Neural cell (in vitro differentiated cells): ENCODE results near the gene BDKRB1. TPM values are rescaled to one million over a fixed set of nuclear protein-coding genes. Genes with fewer than 3 reads are reported as not detected.

Experiments
- H2AFZ ChIP-seq: fragments of 200-600, 300-800 bp; sonication (generic), shearing (Covaris generic); 2 replicates; pipeline ENCODE4 v1.6.0; 2014; ENCODE audit warnings: low read depth, mild to moderate bottlenecking, antibody characterized with exemption, low read length, moderate library complexity
- H3F3A ChIP-seq: fragments of 200-600 bp; shearing (Covaris generic); 2 replicates; pipeline ENCODE4 v1.6.1; 2016; ENCODE audit warnings: mild to moderate bottlenecking, moderate library complexity, mixed read lengths, antibody characterized with exemption, low read length; ENCODE audit not compliant: insufficient read depth, poor library complexity, severe bottlenecking
- H3K27ac ChIP-seq: fragments of 200-600, 300-800 bp; sonication (generic), shearing (Covaris generic); 2 replicates; pipeline ENCODE4 v1.5.1; 2014; ENCODE audit warnings: mild to moderate bottlenecking, low read length, moderate library complexity
- H3K27me3 ChIP-seq: fragments of 300-800, 200-600 bp; sonication (generic), shearing (Covaris generic); 2 replicates; pipeline ENCODE4 v1.6.0; 2014; ENCODE audit warnings: mild to moderate bottlenecking, low read depth, low read length, moderate library complexity; ENCODE audit not compliant: insufficient read depth
- H3K36me3 ChIP-seq: fragments of 300-800, 200-600 bp; sonication (generic), shearing (Covaris generic); 2 replicates; pipeline ENCODE4 v1.5.1; 2014; ENCODE audit warnings: mild to moderate bottlenecking, antibody characterized with exemption, low read length, moderate library complexity; ENCODE audit not compliant: insufficient read depth
- H3K4me2 ChIP-seq: fragments of 300-800, 200-600 bp; sonication (generic), shearing (Covaris generic); 2 replicates; pipeline ENCODE4 v1.6.0; 2014; ENCODE audit warnings: mild to moderate bottlenecking, low read length
- H3K4me3 ChIP-seq: fragments of 300-800, 200-600 bp; sonication (generic), shearing (Covaris generic); 2 replicates; pipeline ENCODE4 v1.5.1; 2014; ENCODE audit warnings: mild to moderate bottlenecking, low read length, moderate library complexity
- H3K79me2 ChIP-seq: fragments of 200-600 bp; shearing (Covaris generic); replicated peaks from 2 replicates; pipeline ENCODE4 v1.6.0; 2014; ENCODE audit warnings: mild to moderate bottlenecking, low read length, moderate library complexity; ENCODE audit not compliant: insufficient read depth
- H3K9ac ChIP-seq: fragments of 300-800, 200-600 bp; sonication (generic), shearing (Covaris generic); 2 replicates; pipeline ENCODE4 v1.6.1; 2016; ENCODE audit warnings: mild to moderate bottlenecking, low read length, mixed read lengths
- H3K9me2 ChIP-seq: fragments of 200-600 bp; shearing (Covaris generic); 2 replicates; pipeline ENCODE4 v1.6.1; 2016; ENCODE audit warnings: mild to moderate bottlenecking, low read length, mixed read lengths; ENCODE audit not compliant: insufficient read depth
- H3K9me3 ChIP-seq: fragments of 200-600, 300-800 bp; sonication (generic), shearing (Covaris generic); 2 replicates; pipeline ENCODE4 v1.6.1; 2016; ENCODE audit warnings: mild to moderate bottlenecking, mixed run types, low read length, moderate library complexity, mixed read lengths
- H4K20me1 ChIP-seq: fragments of 200-600 bp; shearing (Covaris generic); 2 replicates; pipeline ENCODE4 v1.6.1; 2016; ENCODE audit warnings: mild to moderate bottlenecking, mixed run types; ENCODE audit not compliant: insufficient read depth
- EP300 ChIP-seq: fragments of 450-650 bp; conservative IDR thresholded peaks from 2 replicates; pipeline ENCODE4 v1.6.1; 2014; ENCODE audit warnings: antibody characterized with exemption, mild to moderate bottlenecking, moderate library complexity; ENCODE audit not compliant: poor library complexity, severe bottlenecking
- EZH2 ChIP-seq: fragments of 200-600, 300-800 bp; shearing (Covaris generic), sonication (generic); IDR thresholded peaks from 2 replicates; pipeline ENCODE4 v1.6.1; 2014; ENCODE audit warnings: antibody characterized with exemption, low read length, borderline replicate concordance, mild to moderate bottlenecking; ENCODE audit not compliant: insufficient read depth, poor library complexity, severe bottlenecking
- MXI1 ChIP-seq: fragments of 450-650 bp; conservative IDR thresholded peaks from 2 replicates; pipeline ENCODE4 v1.6.1; 2014; ENCODE audit warnings: antibody characterized with exemption, mild to moderate bottlenecking; ENCODE audit not compliant: poor library complexity, severe bottlenecking
- POLR2AphosphoS5 ChIP-seq: IDR thresholded peaks from 2 replicates; pipeline ENCODE4 v1.6.1; 2012
- RAD21 ChIP-seq: fragments of 450-650 bp; conservative IDR thresholded peaks from 2 replicates; pipeline ENCODE4 v1.6.1; 2014; ENCODE audit warnings: antibody characterized with exemption, mild to moderate bottlenecking, moderate library complexity
- REST ChIP-seq: IDR thresholded peaks from 2 replicates; pipeline ENCODE4 v1.6.1; 2012; ENCODE audit warnings: borderline replicate concordance
- SMC3 ChIP-seq: fragments of 450-650 bp; conservative IDR thresholded peaks from 2 replicates; pipeline ENCODE4 v1.6.1; 2014; ENCODE audit warnings: antibody characterized with exemption, mild to moderate bottlenecking, moderate library complexity; ENCODE audit not compliant: poor library complexity
- TAF1 ChIP-seq: IDR thresholded peaks from 2 replicates; pipeline ENCODE4 v1.6.1; 2012; ENCODE audit warnings: low read depth
- polyA plus RNA-seq: library from polyadenylated mRNA; depleted of rRNA; stranded (reverse); fragments of >200 nt; gene quantifications from 2 replicates; pipeline ENCODE4 v1.2.3, GENCODE V29; 2014
- TF ChIP-seq, protein P1 (sequence below): fragments of 450-650 bp; IDR thresholded peaks from 2 replicates; pipeline ENCODE4 v1.5.1; 2014; ENCODE audit warnings: antibody characterized with exemption, mild to moderate bottlenecking, moderate library complexity; ENCODE audit not compliant: poor library complexity, severe bottlenecking

BDKRB1 gene
- polyA plus RNA-seq, 1 donor from 2014 or later = not detected

- H3K79me2 ChIP-seq = no peaks in the 10 kb centered on the region
- no peaks in the 10 kb centered on the region for H3F3A ChIP-seq
- no peaks in the 10 kb centered on the region for H3K36me3 ChIP-seq
- no peak overlapping the region for H3K27ac ChIP-seq
- no peak overlapping the region for H2AFZ ChIP-seq
- no peaks in the 10 kb centered on the region for H3K27me3 ChIP-seq
- no peak overlapping the region for H3K4me3 ChIP-seq
- no peaks in the 10 kb centered on the region for H3K9me3 ChIP-seq
- no peaks in the 10 kb centered on the region for H4K20me1 ChIP-seq
- TF ChIP-seq REST = no peak
- TF ChIP-seq POLR2AphosphoS5 = no peak
- TF ChIP-seq EP300 = no peak
- H3K9ac ChIP-seq = no peak overlapping the region
- no peaks in the 10 kb centered on the region for H3K9me2 ChIP-seq
- H3K4me2 ChIP-seq = no peak overlapping the region
These were observed 1.3 kb upstream of the BDKRB1 start for GRCh38 chr14:96254687-96255086.

DNA sequence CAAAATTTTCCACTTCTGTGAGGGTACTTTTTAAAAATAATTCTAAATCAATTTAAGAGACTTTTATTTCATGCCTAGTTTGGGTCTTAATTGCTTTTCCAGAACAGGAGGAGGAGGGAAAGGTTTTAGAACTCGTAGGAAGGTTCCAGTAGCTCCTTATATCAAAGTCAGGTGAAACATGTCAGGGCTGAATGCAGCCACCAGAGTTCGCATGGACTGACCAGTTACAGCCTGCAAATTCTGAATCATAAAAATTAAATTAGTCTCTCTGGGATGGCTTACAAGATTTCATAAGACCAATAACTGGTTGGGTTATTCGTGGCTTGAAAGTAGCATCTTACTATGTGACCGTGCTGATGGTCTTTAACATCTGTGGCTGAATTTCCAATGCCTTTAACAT, 397 bp downstream of the BDKRB1 start:
- Histone ChIP-seq H3K79me2 (no peaks in the 10 kb centered on the region), H3K4me3 (no peak overlapping the region), H3K9me2 (no peaks in the 10 kb centered on the region), H4K20me1 (no peaks in the 10 kb centered on the region), H3K27ac (no peak overlapping the region), H3K4me2 (no peak overlapping the region), H2AFZ (no peak overlapping the region), H3K9ac (no peak overlapping the region), H3K9me3 (peaks cover 3% of the 10 kb centered on the region), H3F3A (no peaks in the 10 kb centered on the region), H3K27me3 (no peaks in the 10 kb centered on the region), H3K36me3 (no peaks in the 10 kb centered on the region)
- TF ChIP-seq POLR2AphosphoS5 (no peak), RAD21 (no peak), SMC3 (no peak), TAF1 (no peak), REST (no peak), MXI1 (no peak), EZH2 (no peak), EP300 (no peak)
- TF ChIP-seq, protein P1, sequence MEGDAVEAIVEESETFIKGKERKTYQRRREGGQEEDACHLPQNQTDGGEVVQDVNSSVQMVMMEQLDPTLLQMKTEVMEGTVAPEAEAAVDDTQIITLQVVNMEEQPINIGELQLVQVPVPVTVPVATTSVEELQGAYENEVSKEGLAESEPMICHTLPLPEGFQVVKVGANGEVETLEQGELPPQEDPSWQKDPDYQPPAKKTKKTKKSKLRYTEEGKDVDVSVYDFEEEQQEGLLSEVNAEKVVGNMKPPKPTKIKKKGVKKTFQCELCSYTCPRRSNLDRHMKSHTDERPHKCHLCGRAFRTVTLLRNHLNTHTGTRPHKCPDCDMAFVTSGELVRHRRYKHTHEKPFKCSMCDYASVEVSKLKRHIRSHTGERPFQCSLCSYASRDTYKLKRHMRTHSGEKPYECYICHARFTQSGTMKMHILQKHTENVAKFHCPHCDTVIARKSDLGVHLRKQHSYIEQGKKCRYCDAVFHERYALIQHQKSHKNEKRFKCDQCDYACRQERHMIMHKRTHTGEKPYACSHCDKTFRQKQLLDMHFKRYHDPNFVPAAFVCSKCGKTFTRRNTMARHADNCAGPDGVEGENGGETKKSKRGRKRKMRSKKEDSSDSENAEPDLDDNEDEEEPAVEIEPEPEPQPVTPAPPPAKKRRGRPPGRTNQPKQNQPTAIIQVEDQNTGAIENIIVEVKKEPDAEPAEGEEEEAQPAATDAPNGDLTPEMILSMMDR = no peak
